Type B pancreatic cell (in vitro differentiated cells): Measurements from ENCODE around the gene LEPROT. TPM values are rescaled to one million over a fixed set of nuclear protein-coding genes. Genes with fewer than 3 reads are reported as not detected.

Experiments used
- DNase-seq: peaks from one replicate; pipeline ENCODE4 v3.0.0; 2021; ENCODE audit warnings: mixed read lengths; ENCODE audit not compliant: unreplicated experiment; ENCODE audit errors: extremely low spot score
- H3K27ac Mint-ChIP-seq: 2 replicates; pipeline ENCODE4 v1.8.0; 2021; ENCODE audit warnings: mild to moderate bottlenecking, mixed read lengths
- H3K27me3 Mint-ChIP-seq: 2 replicates; pipeline ENCODE4 v1.8.0; 2021; ENCODE audit warnings: mixed read lengths
- H3K36me3 Mint-ChIP-seq: 2 replicates; pipeline ENCODE4 v1.8.0; 2021; ENCODE audit warnings: mixed read lengths
- H3K4me1 Mint-ChIP-seq: one replicate; pipeline ENCODE4 v1.8.0; 2021; ENCODE audit warnings: mixed read lengths; ENCODE audit not compliant: unreplicated experiment
- H3K4me3 Mint-ChIP-seq: 2 replicates; pipeline ENCODE4 v1.8.0; 2021; ENCODE audit warnings: mild to moderate bottlenecking, mixed read lengths
- H3K9me3 Mint-ChIP-seq: 2 replicates; pipeline ENCODE4 v1.8.0; 2021; ENCODE audit warnings: mixed read lengths
- total RNA-seq: library from RNA; stranded (reverse); gene quantifications from 2 replicates; pipeline ENCODE4 v1.2.1, GENCODE V29; 2021; ENCODE audit warnings: low replicate concordance
- TF ChIP-seq, protein P1 (sequence below): fragments of 200-600 bp; sonication (generic); conservative IDR thresholded peaks from 2 replicates; pipeline ENCODE4 v1.5.0; 2021; ENCODE audit warnings: antibody characterized with exemption, mild to moderate bottlenecking

LEPROT gene
- total RNA-seq, 1 donor from 2014 or later: 54.3 TPM

DNA sequence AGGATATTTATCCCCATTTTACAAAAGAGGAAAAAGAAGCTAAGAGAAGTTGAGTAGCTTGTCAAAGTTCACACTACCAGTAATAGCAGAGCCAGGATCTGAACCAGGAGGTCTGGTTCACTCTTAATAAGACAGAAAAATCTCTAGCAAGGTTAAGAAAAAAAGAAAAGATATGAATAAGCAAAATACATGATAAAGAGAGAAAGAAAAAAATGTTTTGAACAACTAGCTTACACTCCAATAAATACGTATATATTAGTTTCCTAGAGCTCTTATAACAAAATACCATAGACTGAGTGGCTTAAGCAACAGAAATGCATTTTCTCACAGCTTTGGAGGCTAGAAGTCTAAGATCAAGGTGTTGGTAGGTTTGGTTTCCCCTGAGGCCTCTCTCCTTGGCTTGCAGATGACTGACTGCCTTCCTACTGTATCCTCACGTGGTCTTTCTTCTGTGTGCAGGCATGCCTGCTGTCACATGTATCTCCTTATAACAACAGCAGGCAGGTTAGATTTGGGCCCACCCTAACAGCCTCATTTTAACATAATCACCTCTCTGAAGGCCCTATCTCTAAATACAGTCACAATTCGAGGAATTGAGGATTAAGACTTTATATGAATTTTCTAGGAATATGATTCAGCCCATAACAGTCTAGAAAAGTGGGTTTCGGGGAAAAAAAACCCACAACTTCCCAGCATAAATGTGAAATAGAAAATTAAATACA is 60.4 kb downstream of the LEPROT start:
- no peak overlapping the region for H3K4me3 Mint-ChIP-seq
- no peak for DNase-seq
- no peaks in the 10 kb centered on the region for H3K36me3 Mint-ChIP-seq
- no peak overlapping the region for H3K27ac Mint-ChIP-seq
- TF ChIP-seq, protein P1, sequence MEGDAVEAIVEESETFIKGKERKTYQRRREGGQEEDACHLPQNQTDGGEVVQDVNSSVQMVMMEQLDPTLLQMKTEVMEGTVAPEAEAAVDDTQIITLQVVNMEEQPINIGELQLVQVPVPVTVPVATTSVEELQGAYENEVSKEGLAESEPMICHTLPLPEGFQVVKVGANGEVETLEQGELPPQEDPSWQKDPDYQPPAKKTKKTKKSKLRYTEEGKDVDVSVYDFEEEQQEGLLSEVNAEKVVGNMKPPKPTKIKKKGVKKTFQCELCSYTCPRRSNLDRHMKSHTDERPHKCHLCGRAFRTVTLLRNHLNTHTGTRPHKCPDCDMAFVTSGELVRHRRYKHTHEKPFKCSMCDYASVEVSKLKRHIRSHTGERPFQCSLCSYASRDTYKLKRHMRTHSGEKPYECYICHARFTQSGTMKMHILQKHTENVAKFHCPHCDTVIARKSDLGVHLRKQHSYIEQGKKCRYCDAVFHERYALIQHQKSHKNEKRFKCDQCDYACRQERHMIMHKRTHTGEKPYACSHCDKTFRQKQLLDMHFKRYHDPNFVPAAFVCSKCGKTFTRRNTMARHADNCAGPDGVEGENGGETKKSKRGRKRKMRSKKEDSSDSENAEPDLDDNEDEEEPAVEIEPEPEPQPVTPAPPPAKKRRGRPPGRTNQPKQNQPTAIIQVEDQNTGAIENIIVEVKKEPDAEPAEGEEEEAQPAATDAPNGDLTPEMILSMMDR: no peak
- no peaks in the 10 kb centered on the region for H3K27me3 Mint-ChIP-seq
- H3K4me1 Mint-ChIP-seq: no peaks in the 10 kb centered on the region
- H3K9me3 Mint-ChIP-seq: no peaks in the 10 kb centered on the region

GRCh38 chr1:65483993-65484754 is 63.7 kb downstream of the LEPROT start:
- Mint-ChIP-seq H3K4me3 (no peak overlapping the region), H3K4me1 (no peaks in the 10 kb centered on the region), H3K36me3 (no peaks in the 10 kb centered on the region), H3K27ac (no peak overlapping the region), H3K27me3 (no peaks in the 10 kb centered on the region), H3K9me3 (no peaks in the 10 kb centered on the region)
- DNase-seq: no peak
- TF ChIP-seq, protein P1: no peak

Other genes starting within 250 kb of the LEPROT start
- gene DNAJC6, start 111.1 kb upstream of the LEPROT start, total RNA-seq: 4.1 and 10.4 TPM in 2 replicates
- gene LEPR, start within 50 bp of the LEPROT start, total RNA-seq: 5.4 and 7.2 TPM in 2 replicates